ENCODE measurements around the gene CBX7.
"Not testable (repeated sequence)": the region's sequence is repeated elsewhere in the genome, so short reads cannot be mapped to it uniquely, and the experiment has no call there.

Gene CBX7

DNA sequence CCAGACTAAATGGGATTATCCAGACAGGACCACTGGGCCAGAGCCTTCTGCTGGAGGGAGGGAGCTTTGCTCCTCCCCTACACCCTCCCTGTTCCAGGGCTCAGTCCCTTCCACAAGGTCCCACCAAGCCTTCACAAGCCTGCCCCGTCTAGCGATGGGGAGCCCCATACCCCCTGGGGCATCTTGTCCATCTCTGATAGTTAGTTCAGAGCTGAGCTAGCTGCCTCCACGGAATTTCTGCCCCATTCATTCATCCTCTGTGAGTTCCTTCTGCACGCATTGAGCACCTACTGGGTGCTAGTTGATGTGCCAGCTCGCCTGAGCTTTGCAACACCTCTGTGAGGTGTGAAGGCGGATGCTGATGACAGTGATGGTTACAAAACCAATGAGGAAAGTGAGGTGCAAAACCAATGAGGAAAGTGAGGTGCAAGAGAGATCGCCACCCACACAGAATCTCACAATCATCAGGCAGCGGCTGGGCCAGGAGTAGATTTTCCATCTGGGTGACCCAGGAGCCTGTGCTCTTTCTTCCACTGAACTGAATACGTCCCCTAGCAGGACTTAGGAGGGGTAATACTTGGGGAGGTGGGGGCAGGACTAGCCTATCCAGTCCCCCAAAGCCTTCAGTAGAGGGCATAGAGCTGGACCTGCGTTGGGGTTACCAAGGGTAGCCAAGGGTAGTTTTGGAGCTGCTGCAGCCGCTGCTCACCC, 21.5 kb upstream of the CBX7 start:
- no peak for DNase-seq

DNA sequence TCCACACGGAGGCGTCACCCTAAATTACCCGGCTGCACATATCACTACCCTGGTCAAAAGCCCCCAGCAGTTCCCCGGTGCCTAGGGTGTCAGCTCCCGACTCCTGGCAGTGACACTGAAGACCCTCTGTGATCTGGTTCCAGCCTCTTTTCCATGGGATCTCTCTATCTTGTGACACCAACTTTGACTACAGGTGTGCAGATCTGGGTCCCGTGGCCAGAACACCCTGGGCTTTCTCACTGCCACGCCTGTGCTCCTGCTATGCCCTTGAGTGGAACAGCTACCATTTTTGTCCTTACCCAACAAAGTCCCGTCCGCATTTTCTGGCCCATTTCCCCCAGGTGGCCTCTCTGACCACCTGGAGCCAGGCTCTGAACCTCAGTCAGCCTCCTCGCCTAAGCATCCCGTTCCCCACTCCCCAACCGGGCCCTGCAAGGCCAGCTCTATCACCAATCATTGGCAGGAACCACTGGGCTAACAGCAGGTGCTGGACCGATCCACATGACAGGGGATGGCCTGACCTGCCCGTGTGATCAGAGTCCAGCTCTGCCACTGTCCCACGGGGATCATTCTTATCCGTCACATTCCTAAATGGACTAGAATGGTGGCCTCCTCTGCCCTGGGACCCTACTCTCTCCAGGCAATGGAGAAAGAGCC, 20.7 kb upstream of the CBX7 start:
- no peak for DNase-seq

DNA sequence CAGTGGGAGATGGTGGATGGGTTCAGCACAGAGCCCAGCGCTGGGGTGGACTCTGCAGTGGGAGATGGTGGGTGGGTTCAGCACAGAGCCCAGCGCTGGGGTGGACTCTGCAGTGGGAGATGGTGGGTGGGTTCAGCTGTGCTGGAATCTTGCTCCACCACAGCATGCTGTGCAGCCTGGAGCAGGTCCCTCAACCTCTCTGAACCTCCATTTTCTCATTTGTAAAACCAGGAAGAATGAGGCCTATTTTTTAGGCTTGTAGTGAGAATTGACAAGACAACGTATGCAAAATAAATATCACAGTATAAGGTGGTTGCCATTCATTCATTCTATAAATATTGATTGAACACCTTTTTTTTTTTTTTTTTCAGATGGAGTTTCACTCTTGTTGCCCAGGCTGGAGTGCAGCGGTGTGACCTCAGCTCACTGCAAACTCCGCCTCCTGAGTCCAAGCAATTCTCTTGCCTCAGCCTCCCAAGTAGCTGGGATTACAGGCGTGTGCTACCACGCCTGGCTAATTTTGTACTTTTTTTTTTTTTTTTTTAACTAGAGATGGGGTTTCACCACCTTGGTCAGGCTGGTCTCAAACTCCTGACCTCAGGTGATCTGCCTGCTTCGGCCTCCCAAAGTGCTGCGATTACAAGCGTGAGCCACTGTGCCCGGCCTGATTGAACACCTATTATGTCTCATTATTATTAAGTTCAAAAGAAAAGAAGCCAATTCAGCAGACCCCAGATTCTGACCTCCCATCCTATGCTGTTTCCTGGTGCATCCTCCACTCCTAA, 20.0 kb upstream of the CBX7 start:
- not testable (repeated sequence) for DNase-seq

DNA sequence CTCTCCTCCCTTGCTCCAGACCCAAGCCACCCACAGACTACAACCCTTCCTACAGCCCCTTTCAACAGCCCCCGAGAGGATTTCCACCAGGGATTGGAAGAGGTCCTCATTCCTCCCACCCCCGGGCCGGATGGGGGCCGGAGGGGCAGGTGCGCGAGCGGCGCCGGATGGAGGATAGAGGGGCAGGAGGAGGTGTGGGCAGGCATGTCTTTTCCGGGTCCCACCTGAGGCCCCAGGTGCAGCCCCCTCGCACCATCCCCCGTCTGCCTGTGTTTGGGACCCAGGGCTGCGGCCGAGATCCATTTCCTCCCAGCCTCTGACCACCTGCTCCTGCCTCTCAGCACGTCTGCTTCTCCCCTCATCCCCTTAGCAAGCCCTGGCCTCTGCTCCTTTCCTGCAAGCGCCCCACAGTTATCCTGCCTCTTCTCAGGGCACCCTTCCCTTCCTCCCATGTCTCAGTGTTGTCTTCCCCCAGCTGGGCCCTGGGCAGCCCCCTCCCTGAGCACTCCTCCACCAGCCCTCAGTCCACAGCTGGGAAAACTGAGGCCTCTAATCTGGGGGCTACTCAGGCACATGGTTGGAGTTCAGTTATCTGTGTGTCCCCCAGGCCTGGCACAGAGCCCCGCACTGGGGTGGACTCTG, 19.3 kb upstream of the CBX7 start:
- DNase-seq = no peak

GRCh38 chr22:39170825-39171622, 18.5 kb upstream of the CBX7 start:
- peak; percentile 29 for DNase-seq

DNA sequence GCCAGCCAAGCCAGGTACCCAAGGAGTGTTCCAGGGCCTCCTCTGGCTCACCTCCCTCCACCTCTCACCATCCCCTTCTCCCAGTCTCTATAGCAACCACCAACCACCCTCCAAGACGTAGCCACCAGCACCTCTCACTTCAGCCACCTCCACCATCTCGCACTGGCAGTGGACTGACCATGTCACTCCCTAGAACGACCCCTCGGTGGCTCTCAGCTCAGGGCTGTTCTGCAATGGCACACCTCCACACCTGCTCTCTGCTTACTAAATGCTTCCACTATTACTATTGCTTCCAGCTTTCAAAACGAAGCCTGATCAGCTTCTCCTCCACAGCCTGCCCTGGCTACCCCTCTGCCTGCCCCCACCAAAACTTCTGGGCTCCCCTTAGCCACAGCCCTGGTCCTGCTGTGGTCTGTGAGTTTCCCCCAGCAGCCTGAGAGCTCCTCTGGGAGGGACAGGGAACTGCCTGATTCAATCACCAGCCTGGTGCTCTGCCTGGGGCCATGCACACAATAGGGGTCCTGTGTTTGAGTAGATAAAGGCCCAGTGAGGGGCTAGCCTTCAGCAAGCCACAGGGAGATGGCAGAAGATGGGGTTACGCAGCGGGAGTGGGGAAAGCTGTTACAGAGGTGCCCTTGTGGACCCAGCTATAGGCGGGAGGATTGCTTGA, 17.5 kb upstream of the CBX7 start:
- DNase-seq = no peak

DNA sequence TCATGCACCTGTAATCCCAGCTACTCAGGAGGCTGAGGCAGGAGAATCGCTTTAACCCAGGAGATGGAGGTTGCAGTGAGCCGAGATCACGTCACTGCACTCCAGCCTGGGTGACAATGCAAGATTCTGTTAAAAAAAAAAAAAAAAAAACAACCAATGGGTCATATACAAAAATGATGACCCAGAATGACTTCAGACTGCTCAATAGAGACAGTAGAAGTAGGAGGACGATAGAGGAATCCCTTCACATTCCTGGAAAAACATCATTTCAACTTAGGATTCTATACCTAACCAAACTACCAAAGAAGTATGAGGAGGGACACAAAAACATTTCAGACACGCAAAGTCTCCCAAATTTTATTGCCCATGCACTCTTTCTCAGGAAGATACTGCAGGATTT, 14.1 kb upstream of the CBX7 start:
- no peak for DNase-seq

DNA sequence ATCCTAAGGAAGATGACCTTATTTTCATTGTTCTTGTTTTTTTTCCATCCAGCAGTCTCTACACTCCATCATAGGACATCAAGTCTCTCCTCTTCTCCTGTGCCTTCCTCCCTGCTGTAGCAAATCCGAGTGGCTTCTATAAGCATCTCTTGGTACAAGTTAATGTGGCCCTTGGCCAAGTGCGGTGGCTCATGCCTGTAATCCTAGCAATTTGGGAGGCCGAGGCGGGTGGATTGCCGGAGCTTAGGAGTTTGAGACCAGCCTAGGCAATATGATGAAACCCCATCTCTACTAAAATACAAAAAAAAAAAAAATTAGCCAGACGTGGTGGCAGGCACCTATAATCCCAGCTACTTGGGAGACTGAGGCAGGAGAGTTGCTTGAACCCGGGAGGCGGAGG, 3.6 kb upstream of the CBX7 start:
- not testable (repeated sequence) for DNase-seq

GRCh38 chr22:39155421-39155820, 2.9 kb upstream of the CBX7 start:
- no peak for DNase-seq

DNA sequence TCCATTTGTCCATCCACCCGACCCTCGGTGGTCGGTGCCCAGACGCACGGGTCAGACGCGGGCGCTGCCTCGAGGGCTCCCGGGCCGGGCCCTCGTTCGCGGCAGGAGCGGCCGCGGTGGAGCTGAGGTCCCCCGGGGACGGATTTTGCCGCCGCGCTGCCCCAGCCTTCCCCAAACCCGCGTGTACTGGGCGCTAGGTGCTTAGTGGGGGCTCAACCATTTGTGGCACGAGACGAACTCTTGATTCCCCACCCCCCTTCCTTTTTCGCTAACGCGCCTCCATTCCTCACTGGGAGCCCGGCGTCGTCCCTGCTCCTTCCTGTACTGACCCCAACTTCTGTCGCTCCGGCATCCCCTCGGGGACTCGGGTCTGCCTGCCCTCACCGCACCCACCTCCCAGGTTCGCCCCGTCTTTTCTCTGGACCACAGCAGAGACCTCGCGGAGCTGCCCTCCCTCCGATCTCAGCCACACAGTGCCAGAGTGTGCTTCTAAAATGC, 789 bp upstream of the CBX7 start:
- DNase-seq = no peak

GRCh38 chr22:39152024-39152510, 413 bp downstream of the CBX7 start:
- DNase-seq = no peak

DNA sequence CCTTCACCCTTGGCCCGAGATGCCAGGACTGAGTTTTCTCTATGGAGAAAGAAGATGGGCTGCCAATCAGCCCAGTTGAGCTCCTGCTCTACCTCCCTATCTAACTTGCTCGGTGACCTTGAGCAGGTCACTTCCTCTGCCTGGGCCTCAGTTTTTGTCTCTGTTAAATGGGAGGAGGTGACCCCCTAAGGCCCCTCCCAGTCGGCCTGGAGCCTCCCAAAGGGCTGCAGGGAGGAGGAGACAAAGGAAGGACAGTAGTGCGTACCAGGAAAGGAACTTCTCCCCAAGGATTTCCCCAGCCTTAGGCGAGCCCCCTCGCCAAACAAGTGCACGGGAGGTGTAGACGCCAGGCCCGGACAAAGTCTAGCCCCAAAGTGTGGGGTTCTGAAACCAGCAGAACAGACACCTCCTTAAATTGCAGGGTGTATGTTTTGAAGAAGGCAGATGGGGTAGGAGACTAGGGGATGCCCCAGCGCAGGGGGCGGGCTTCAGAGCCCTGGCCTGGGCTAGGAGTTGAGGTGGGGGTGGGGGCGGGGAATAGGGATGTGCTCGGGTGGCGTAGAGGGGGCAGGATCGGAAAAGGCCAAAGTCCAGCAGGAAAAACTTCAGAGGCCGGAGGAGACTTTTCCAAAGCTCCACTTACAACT, 1.0 kb downstream of the CBX7 start:
- DNase-seq = no peak

DNA sequence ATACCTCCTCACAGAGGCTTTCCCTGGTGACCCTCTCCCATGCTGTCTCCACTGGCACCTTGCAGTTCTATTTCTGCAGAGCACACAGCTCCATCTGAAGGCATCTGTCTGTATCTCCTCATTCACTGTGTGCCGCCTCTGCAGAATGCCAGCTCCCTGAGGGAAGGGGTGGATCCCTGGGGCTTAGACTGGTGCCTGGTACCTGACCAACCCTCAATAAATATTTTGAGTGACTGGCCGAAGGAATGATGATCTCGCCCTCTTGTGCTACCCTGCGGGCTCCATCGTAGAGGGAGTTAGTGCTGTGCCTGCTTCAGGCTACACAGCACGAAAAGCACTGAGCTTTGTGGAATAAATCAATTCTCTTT, 1.6 kb downstream of the CBX7 start:
- peak; percentile 53 for DNase-seq

DNA sequence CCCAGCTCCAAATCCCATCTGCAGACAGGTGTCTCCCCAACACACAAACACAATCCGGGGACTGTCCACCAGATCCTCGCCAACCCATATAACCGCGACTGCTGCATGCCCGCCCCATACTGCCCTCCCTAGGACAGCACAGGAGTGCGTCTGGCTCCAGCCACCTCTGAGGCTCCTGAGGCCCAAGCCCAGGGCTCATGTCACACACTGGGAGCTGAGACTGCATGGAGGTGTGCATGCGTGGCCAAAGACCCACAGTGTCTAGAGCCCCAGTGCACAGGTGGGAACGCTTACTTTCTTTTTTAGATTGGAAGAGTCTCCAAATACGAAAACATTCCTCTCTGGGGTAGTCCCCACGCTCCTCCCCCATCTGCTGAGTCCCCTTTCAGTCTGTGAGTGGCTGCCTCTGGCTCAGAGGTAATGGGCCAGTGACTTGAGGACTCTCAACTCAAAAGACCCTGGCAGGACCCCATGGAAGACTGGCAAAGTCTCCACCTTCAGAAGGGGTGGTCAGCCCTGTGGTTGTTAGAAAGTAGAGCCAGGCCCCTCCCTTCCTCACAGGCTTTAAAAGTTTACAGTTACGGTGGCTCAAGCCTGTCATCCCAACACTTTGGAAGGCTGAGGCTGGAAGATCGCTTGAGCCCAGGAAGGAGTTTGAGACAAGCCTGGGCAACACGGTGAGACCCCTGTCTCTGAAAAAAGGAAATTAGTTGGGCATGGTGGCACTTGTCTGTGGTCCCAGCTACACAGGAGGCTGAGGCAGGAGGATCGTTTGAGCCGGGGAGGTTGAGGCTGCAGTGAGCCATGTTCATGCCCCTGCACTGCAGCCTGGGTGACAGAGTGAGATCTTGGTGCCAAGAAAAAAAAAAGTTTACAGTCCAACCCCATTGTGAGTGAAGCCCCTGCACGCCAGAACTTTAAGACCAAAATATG, 2.3 kb downstream of the CBX7 start:
- DNase-seq = no peak

GRCh38 chr22:39148727-39149535, 3.5 kb downstream of the CBX7 start:
- peak; percentile 76 for DNase-seq

DNA sequence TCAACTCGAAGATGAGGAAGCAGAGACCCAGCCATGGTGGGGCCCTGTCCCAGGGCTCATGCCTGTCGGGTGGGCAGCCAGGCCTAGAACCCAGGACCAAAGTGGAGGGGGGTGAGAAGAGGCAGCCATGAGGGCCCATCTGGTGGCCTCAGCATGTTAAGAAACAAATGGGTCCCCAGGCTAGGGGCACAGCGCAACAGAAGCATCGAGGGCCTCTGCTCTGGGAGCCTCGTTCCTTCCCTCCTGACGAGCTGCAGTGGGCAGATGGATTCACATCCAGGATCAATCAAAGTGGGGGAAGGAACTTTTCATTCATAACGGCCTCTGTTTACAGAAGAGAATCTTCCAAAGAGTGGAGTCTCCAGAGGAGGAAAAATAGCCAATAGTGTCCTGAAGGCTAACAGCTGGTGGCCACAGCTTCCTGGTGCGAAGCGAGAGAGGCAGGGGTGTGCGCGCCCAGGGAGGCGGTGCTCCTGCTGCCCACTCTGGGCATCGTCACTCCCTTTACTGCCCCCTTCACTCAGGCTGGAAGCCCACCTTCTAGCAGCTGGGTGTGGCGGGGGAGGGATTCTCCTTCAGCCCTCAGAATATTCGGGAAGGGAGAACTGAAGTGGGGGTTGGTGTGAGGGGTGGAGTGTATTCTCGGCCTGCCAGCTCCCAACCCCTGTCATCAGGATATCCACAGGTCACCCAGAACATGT, 4.3 kb downstream of the CBX7 start:
- DNase-seq = no peak

DNA sequence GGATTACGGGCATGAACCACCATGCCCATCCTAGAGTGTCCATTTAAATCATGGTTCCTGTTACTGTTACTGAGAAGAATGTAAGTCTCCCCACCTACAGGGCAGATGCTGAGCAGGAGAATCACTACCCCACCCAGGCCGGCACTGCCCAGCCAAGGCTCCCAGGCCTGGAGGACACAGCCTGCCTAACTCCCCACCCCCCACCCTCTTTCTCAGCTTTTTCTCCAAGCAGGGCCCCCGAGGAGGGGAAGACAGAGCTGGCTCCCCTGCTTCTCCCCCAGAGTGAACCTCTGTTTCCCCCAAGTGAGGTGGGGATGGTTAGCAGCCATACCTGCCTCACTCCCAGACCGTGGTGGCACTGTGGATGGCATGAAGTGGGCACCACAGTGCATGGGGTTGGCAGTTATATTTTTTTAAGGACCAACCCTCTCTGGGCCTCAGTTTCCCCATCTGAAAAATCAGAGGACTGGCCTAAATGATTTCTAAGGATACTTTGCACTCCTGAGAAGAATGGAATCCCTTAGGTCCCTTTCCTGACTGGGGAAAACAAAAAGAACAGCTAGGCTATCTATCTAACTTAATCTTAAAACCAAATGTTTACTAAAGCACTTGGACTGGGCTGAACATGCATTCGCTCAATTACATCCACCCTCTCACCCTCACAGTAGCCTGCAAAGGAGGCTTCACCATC, 5.0 kb downstream of the CBX7 start:
- no peak for DNase-seq
